GM18861 (cell line): ENCODE measurements around the gene OR2A7.
"Not testable (repeated sequence)": the region's sequence is repeated elsewhere in the genome, so short reads cannot be mapped to it uniquely, and the experiment has no call there.

Experiments used
- ATAC-seq: cut with Tn5 transposase; IDR thresholded peaks from one replicate; pipeline ENCODE4 v1.9.1; 2021; ENCODE audit not compliant: unreplicated experiment

OR2A7 gene

GRCh38 chr7:144255471-144255897 is 9.1 kb downstream of the OR2A7 start:
- no peak for ATAC-seq

GRCh38 chr7:144252307-144252706 is 12.3 kb downstream of the OR2A7 start:
- ATAC-seq, result not testable (repeated sequence)

GRCh38 chr7:144247674-144248330 is 16.8 kb downstream of the OR2A7 start:
- ATAC-seq, result not testable (repeated sequence)

- ATAC-seq, result not testable (repeated sequence)
Observed at GRCh38 chr7:144246967-144247366, 17.6 kb downstream of the OR2A7 start.

GRCh38 chr7:144245372-144245771 is 19.2 kb downstream of the OR2A7 start:
- ATAC-seq, result not testable (repeated sequence)

- not testable (repeated sequence) for ATAC-seq
Observed at GRCh38 chr7:144239365-144239764, 25.2 kb downstream of the OR2A7 start, which contains the start of gene OR2A42. Gene OR2A42 (minus strand): TSS chr7:144239605. CDS start chr7:144232843, 6,762 bp downstream.

- not testable (repeated sequence) for ATAC-seq
Observed at GRCh38 chr7:144238530-144239082, 26.0 kb downstream of the OR2A7 start.

- not testable (repeated sequence) for ATAC-seq
Observed at GRCh38 chr7:144233039-144233438, 31.6 kb downstream of the OR2A7 start.

- not testable (repeated sequence) for ATAC-seq
Observed at GRCh38 chr7:144231027-144231426, 33.6 kb downstream of the OR2A7 start.

GRCh38 chr7:144228810-144229209 is 35.8 kb downstream of the OR2A7 start:
- ATAC-seq, result not testable (repeated sequence)

- ATAC-seq, result not testable (repeated sequence)
Observed at GRCh38 chr7:144226866-144227265, 37.7 kb downstream of the OR2A7 start.

- ATAC-seq, result not testable (repeated sequence)
Observed at GRCh38 chr7:144223675-144224074, 40.9 kb downstream of the OR2A7 start.

GRCh38 chr7:144220531-144220930 is 44.1 kb downstream of the OR2A7 start:
- not testable (repeated sequence) for ATAC-seq

GRCh38 chr7:144219149-144219548 is 45.4 kb downstream of the OR2A7 start:
- not testable (repeated sequence) for ATAC-seq

GRCh38 chr7:144218581-144218980 is 46.0 kb downstream of the OR2A7 start:
- ATAC-seq, result not testable (repeated sequence)

- not testable (repeated sequence) for ATAC-seq
Observed at GRCh38 chr7:144217200-144217599, 47.4 kb downstream of the OR2A7 start.
